Measurements from ENCODE around the gene ADAM11.
A peak's percentile ranks its signal among the peaks of the same experiment; 100 is the strongest.

ADAM11 gene

DNA sequence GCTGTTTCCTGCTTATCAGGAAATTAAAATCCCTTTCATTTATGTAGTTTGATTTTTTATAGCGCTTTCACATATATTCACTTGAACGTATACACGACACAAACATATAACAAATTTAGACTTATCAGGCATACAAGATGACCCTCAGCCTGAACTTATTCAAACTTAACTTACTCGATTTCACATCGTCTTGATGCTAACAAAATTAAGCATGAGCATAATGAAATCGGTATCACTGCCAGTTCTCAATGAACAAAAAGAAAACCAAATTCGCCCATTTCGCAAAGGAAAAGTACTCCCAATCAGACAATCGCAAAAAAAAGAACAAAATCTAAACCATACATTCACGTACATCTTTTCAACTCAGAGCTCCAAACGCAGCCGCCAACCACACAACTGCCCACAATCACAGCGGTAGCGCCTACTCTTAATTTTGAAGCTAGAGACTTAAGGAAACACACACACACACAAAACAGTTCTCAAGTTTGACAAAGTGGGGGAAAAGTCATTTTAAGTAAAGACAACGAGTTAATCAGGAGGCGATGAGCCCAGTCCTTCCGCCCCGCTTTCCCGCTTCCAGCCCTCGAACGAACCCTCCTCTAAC is 70.2 kb downstream of the ADAM11 start:
- peak; percentile 90 for FAIRE-seq
- no peak for DNase-seq (ENCODE audit: insufficient read length, low spot score)

DNA sequence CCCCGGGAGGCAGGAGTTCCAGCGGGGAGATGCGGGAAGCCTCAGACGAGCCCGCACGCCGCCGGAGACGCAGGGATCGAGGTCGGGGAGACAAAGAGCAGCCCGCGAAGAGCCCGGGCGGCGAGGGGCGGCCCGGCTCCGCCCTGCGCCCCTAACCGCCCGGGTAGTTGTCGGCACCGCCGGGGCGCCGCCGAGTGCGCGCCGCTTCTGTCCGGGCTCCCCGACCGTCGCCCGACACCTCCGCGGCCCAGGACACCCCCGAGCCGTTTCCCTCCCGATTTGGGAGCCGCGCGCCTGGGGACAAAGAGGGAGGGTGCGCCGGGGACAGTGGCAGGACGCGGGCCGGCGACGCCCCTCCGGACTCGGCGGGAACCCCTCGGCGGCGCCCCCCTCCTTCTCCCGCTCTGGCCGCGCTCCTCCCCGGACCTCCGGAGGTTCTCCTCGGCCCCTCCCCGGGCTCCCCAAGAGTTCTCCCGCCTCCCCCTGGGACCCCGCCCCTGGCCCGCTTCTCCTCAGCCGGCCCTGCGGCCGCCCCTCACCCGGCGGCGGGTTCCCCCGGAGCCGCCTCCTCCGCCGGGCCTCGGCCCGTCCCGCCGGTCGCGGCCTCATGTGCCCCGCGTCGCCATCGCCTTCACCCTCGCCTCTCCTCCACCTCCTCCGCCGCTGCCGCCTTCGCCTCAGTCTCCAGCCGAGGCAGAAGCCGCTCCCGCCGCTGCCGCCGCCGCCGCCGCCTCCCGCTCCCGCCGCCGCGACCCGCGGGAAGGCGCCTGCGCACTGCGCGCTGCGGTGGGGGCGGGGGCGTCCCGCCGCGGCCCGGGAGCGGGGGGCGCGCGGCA is 71.0 kb downstream of the ADAM11 start, which contains the start of gene GJC1:
Gene GJC1 (minus strand): TSS at position 765 of the 836 bp plus-strand sequence. CDS start 24,470 bp downstream, outside the sequence.
- peak; percentile 55 for DNase-seq (ENCODE audit: insufficient read length, low spot score)
- peak; percentile 96 for FAIRE-seq

DNA sequence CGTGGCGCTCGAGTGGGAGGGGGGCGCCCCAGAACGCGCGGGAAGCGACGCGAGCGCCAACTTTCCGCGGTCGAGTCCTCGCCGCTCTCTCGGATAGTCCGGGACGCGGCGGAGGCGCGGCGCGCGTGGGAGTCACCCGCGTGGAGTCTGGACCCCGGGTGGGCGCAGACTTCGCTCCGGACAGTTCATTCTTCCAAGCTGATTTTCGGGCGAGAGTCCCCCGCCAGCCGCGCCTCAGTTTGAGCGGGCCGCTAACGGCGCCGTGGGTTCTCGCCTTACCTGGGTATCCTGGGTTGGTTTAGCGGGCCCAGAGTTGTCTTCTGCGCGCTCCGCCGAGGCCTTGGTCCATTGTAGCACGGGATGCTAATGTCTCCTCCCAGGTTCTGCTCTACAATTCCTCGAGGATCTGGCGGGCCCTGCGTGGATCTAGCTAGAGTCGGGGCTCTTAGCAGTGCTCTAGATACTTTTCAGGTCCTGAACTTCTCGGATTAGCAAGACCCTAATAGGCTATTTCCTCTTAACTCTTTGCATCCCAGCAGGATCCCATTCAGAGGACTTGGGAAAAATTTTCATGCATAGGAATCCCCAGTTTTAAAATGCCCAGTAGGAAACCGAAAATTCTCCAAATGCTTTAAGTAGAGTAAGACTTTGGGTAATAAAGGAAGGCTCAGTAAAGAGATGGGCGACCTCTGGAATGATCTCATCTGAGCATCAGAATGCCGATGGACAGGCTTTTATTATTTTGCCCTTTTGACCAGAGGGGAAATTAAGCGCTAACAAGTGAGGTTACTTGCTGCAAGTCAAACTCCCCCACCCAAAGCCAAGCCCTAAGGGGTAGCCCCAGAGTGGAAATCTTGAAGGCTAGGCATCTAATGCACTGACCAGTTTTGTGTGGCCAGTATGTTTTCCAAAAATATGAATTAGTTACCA is 71.8 kb downstream of the ADAM11 start:
- FAIRE-seq: peak; percentile 33
- peak; percentile 48 for DNase-seq (ENCODE audit: insufficient read length, low spot score)

GRCh38 chr17:44831371-44831770 is 72.6 kb downstream of the ADAM11 start:
- DNase-seq (ENCODE audit: insufficient read length, low spot score) (no peak), FAIRE-seq (no peak)

Data from HTR-8/SVneo (cell line).